Thymus (tissue), 11 donors: ENCODE results near the gene CCDC93. TPM values are rescaled to one million over a fixed set of nuclear protein-coding genes. Genes with fewer than 3 reads are reported as not detected.

Source experiments
- DNase-seq, 9 donors: peaks; one replicate each; pipeline ENCODE4 v3.0.0-alpha.2; 2013; ENCODE audit warnings: low spot score in 9 of 9, low read depth in 6 of 9, missing footprints in 1 of 9
- H3K27ac ChIP-seq, 2 donors: one replicate each; pipeline ENCODE4 v1.5.1; 2013; ENCODE audit warnings: control low read depth in 1 of 2, low read depth in 1 of 2, low read length in 1 of 2, mild to moderate bottlenecking in 1 of 2, moderate library complexity in 1 of 2
- H3K27me3 ChIP-seq, 2 donors: one replicate each; pipeline ENCODE4 v1.5.1; 2013; ENCODE audit warnings: low read length in 1 of 2; ENCODE audit not compliant: control insufficient read depth in 2 of 2, insufficient read depth in 1 of 2
- H3K36me3 ChIP-seq, 2 donors: one replicate each; pipeline ENCODE4 v1.5.1; 2013; ENCODE audit warnings: low read length in 1 of 2, mild to moderate bottlenecking in 1 of 2, moderate library complexity in 1 of 2; ENCODE audit not compliant: control insufficient read depth in 2 of 2, insufficient read depth in 2 of 2
- H3K4me1 ChIP-seq, 2 donors: one replicate each; pipeline ENCODE4 v1.5.1; 2013; ENCODE audit warnings: low read length in 2 of 2; ENCODE audit not compliant: control insufficient read depth in 2 of 2, insufficient read depth in 2 of 2
- H3K4me3 ChIP-seq, 2 donors: one replicate each; pipeline ENCODE4 v1.5.1; 2013; ENCODE audit warnings: low read length in 2 of 2, control low read depth in 1 of 2, mild to moderate bottlenecking in 1 of 2
- H3K9me3 ChIP-seq, 2 donors: one replicate each; pipeline ENCODE4 v1.5.1; 2013; ENCODE audit warnings: low read length in 1 of 2, mild to moderate bottlenecking in 1 of 2; ENCODE audit not compliant: control insufficient read depth in 2 of 2, insufficient read depth in 1 of 2
- WGBS: extraction: QIAGEN DNeasy Blood & Tissue Kit; methylation state at CpG from one replicate; pipeline ENCODE4 v1.1.7; 2013; 5-methylcytosine and 5-hydroxymethylcytosine counted together
- polyA plus RNA-seq: library from polyadenylated mRNA; stranded (reverse); fragments of 200-250 nt; gene quantifications from one replicate; pipeline ENCODE4 v1.2.3, GENCODE V29; 2013
- total RNA-seq: library from RNA; stranded (reverse); fragments of 120-200 nt; gene quantifications from one replicate; pipeline ENCODE4 v1.2.4, GENCODE V29; 2013
- donor health status: healthy.

Gene CCDC93
- total and polyA plus RNA-seq, 2 donors, result 10.7 to 13.5 TPM

GRCh38 chr2:117976581-117976980 lies 37.3 kb downstream of the CCDC93 start:
- no peak for DNase-seq
- Histone ChIP-seq H3K27me3 (no peaks in the 10 kb centered on the region), H3K4me1 (no peaks in the 10 kb centered on the region), H3K4me3 (no peak overlapping the region), H3K36me3 (peaks cover 35 to 41% of the 10 kb centered on the region in 2 donors), H3K9me3 (no peaks in the 10 kb centered on the region), H3K27ac (no peak overlapping the region)
- 98% methylated on average over 2 of the region's 3 CpGs for WGBS

GRCh38 chr2:117973498-117974082 lies 40.3 kb downstream of the CCDC93 start:
- Histone ChIP-seq H3K27me3 (no peaks in the 10 kb centered on the region), H3K4me1 (no peaks in the 10 kb centered on the region), H3K4me3 (no peak overlapping the region), H3K27ac (no peak overlapping the region), H3K9me3 (no peaks in the 10 kb centered on the region), H3K36me3 (peaks cover 44 to 49% of the 10 kb centered on the region in 2 donors)
- WGBS, result 98% methylated on average over 9 of the region's 9 CpGs
- DNase-seq, result no peak

GRCh38 chr2:117972476-117973123 lies 41.3 kb downstream of the CCDC93 start:
- Histone ChIP-seq H3K9me3 (no peaks in the 10 kb centered on the region), H3K4me1 (no peaks in the 10 kb centered on the region), H3K27ac (no peak overlapping the region), H3K36me3 (peaks cover 38 to 48% of the 10 kb centered on the region in 2 donors), H3K27me3 (no peaks in the 10 kb centered on the region), H3K4me3 (no peak overlapping the region)
- WGBS, result 80% methylated on average over 6 of the region's 6 CpGs
- no peak for DNase-seq

GRCh38 chr2:117968722-117969121 lies 45.1 kb downstream of the CCDC93 start:
- 96% methylated on average over 2 of the region's 2 CpGs for WGBS
- Histone ChIP-seq H3K36me3 (peaks cover 24 to 32% of the 10 kb centered on the region in 2 donors), H3K4me3 (no peak overlapping the region), H3K4me1 (no peaks in the 10 kb centered on the region), H3K9me3 (no peaks in the 10 kb centered on the region), H3K27ac (no peak overlapping the region), H3K27me3 (no peaks in the 10 kb centered on the region)
- DNase-seq, result no peak

GRCh38 chr2:117967977-117968718 lies 45.7 kb downstream of the CCDC93 start:
- Histone ChIP-seq H3K27ac (no peak overlapping the region), H3K36me3 (peaks cover 21 to 34% of the 10 kb centered on the region in 2 donors), H3K9me3 (no peaks in the 10 kb centered on the region), H3K4me1 (no peaks in the 10 kb centered on the region), H3K4me3 (no peak overlapping the region), H3K27me3 (no peaks in the 10 kb centered on the region)
- no peak for DNase-seq
- WGBS, result 95% methylated on average over 4 of the region's 4 CpGs

GRCh38 chr2:117963446-117963845 lies 50.4 kb downstream of the CCDC93 start:
- Histone ChIP-seq H3K4me3 (no peak overlapping the region), H3K9me3 (no peaks in the 10 kb centered on the region), H3K27ac (no peak overlapping the region), H3K4me1 (no peaks in the 10 kb centered on the region), H3K27me3 (no peaks in the 10 kb centered on the region), H3K36me3 (peaks cover 5 to 21% of the 10 kb centered on the region in 2 donors)
- no peak for DNase-seq
- 98% methylated on average over 1 of the region's 1 CpG for WGBS

- DNase-seq, result no peak
- H3K4me1 ChIP-seq, result no peaks in the 10 kb centered on the region
- peaks cover 9 to 30% of the 10 kb centered on the region in 2 donors for H3K36me3 ChIP-seq
- 99% methylated on average over 3 of the region's 3 CpGs for WGBS
- H3K4me3 ChIP-seq, result no peak overlapping the region
- H3K27me3 ChIP-seq, result no peaks in the 10 kb centered on the region
- H3K9me3 ChIP-seq, result no peaks in the 10 kb centered on the region
- no peak overlapping the region for H3K27ac ChIP-seq
Observed at GRCh38 chr2:117961201-117961600, 52.7 kb downstream of the CCDC93 start.

- peaks cover 9 to 38% of the 10 kb centered on the region in 2 donors for H3K36me3 ChIP-seq
- WGBS, result 97% methylated on average over 4 of the region's 4 CpGs
- H3K9me3 ChIP-seq, result no peaks in the 10 kb centered on the region
- H3K4me3 ChIP-seq, result no peak overlapping the region
- no peak overlapping the region for H3K27ac ChIP-seq
- H3K4me1 ChIP-seq, result no peaks in the 10 kb centered on the region
- no peak for DNase-seq
- no peaks in the 10 kb centered on the region for H3K27me3 ChIP-seq
Observed at GRCh38 chr2:117960231-117960630, 53.6 kb downstream of the CCDC93 start.

GRCh38 chr2:117958186-117958585 lies 55.7 kb downstream of the CCDC93 start:
- peaks cover 17 to 44% of the 10 kb centered on the region in 2 donors for H3K36me3 ChIP-seq
- H3K27ac ChIP-seq, result no peak overlapping the region
- 95% methylated on average over 5 of the region's 5 CpGs for WGBS
- no peaks in the 10 kb centered on the region for H3K9me3 ChIP-seq
- no peaks in the 10 kb centered on the region for H3K4me1 ChIP-seq
- no peak overlapping the region for H3K4me3 ChIP-seq
- H3K27me3 ChIP-seq, result no peaks in the 10 kb centered on the region
- DNase-seq, result no peak
